Measurements from ENCODE around the gene ARHGAP4.
A peak's percentile ranks its signal among the peaks of the same experiment; 100 is the strongest.

The ARHGAP4 gene

DNA sequence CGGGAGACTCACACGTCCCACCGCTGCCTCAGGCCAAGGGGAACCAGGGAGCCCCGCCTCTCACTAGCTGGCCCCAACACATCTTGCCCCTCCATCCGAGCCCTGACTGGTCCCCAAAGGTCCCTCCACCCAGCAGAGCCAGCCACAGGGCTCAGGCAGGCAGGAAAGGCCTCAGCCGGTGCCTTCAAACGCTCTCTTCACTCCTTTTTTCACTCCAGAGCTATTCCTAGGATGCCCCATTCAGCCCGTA is 1.5 kb upstream of the ARHGAP4 start:
- DNase-seq (ENCODE audit: low spot score), result no peak

DNA sequence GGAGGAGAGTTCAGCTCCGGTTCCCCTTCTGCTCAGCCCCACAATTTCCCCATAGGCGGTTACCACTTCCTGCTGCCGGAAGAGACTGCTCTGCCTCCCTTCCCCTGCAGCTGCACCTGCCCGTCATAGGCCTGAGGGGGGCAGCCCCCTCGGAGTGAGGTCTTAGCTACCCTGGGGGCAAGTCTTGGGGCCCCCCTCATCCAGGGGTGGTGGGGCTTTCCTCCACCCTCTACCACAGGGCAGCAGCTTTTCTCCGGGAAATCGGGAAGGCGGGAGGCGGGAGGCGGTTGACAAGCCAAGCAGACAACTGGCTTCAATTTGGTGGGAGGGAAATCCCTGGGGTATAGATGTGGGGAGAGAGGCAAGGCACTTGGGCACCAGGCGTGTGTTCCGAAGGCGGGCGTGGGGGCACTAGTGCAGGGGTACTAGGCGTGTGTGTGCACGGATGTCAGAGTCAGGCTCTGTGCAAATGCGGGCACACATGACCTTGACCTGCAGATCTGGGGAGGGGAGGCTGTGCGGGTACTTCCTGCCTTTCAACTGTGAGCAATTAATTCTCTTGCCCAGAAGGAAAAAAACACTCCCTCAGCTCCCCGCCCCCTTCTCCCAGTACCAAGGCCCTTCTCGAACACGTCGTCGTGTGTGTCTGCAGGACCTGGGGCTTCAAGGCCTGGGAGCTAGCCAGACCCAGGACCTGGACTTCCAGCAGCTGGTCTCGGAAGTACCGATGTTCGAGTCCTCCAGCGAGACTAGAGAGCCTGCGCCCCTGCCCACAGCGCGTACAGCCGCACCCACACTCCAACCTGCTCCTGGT is 1.0 kb upstream of the ARHGAP4 start:
- DNase-seq (ENCODE audit: low spot score), result peak; percentile 36

DNA sequence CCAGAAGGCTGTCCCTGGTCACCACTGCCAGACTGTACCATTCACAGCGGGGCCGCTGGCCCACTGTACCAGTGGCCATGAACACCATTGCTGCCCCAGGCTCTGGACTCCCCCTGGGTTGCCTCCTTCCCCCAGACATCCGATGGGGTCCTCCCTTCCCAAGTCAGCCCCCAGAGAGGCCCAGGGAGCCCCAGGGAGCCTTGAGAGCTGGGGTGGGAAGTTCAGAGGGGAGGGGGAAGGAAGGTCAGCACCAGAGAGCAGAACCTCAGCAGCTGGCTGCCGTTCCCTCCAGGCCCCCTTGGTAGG is 441 bp upstream of the ARHGAP4 start:
- DNase-seq (ENCODE audit: low spot score), result no peak

DNA sequence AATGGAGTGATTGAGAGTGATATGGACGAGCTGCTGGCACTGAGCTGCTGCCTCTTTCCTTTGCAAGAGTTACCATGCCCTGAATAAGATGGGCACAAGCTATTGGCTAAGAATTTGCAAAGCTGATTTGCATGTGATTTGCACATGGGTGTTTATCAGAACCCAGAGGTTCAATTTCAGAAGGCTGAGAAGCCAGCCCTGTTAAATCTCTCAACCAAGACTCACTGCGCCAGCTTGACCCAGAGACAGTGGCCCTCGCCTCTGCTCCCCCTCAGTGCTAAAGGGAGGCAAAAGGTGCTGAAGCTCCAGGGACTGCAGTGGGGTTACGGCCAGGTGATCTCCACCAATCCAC is 701 bp downstream of the ARHGAP4 start:
- DNase-seq (ENCODE audit: low spot score), result no peak

DNA sequence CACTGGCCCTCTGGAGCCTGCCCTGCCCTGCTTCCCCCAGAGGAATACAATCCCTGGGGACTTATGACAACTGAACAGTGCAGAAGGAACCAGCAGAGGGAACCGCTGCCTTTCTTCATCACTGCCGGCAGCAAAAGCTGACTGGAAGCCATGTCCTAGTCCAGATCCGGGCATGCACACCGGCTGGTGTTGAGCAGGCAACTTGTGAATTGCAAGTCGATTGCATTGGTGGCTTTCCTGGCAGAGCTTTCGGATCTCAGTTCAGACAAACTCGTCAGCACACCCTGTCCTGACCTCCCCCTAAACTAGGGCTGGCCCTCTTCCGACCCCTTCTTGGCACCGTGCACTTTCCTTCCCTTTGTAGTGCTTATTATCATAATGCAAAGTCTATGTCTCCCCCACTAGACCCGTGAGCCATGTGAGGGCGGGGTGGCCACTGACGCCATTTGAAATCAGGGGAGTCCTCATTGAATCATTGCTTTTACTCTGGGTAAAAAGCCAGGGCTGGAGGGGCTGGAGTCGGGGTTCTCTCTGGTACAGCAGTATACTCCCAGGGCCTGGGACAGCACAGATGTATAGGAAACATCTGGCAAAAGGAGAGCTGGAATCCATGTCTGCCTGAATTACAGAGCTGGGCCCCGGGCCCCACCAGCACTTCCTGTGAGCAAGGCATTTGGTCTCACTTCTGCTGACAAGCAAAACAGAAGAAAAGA is 1.8 kb downstream of the ARHGAP4 start:
- peak; percentile 34 for DNase-seq (ENCODE audit: low spot score)

DNA sequence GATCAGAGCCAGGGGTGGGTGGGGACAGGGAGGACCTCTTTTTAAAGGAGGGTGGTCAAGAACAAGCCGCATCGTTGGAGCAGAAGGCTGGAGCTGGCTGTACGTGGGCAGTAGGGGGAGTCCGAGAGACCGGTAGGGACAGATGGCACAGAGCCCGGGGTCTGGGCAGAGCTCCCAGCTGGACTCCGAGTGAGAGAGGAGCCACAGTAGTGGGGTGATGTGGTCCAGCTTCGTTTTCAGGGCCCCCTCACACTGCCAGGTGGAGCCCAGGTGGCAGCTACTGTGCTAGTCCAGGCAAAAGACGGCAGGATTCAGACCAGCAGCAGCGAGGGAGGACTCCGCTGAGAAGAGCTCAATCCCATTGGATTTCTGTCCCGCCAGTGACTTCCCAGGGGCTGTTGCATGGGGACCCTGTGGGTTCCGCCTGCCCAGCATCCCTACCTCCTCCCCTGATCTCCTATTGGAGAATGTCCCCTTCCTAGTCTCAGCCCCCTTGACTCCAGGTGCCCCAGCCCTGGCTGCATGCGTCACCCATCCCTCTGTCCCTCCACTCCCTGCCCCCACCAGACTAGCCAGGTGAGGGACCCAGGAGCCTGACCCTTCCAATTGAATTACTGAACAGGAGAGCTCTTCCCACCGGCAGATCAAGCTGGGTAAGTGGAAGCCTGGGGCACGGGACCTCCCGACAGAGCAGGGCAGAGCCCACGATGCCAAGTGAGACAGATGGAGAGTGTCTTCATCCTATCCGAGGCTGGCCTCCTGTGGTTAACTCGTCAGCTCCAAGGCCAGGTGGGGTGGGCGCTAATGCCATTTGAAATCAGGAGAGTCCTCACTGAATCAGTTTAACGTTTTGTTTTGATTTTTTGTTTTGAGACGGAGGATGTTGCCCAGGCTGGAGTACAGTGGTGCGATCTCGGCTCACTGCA is 2.9 kb downstream of the ARHGAP4 start:
- DNase-seq (ENCODE audit: low spot score), result peak; percentile 75

DNA sequence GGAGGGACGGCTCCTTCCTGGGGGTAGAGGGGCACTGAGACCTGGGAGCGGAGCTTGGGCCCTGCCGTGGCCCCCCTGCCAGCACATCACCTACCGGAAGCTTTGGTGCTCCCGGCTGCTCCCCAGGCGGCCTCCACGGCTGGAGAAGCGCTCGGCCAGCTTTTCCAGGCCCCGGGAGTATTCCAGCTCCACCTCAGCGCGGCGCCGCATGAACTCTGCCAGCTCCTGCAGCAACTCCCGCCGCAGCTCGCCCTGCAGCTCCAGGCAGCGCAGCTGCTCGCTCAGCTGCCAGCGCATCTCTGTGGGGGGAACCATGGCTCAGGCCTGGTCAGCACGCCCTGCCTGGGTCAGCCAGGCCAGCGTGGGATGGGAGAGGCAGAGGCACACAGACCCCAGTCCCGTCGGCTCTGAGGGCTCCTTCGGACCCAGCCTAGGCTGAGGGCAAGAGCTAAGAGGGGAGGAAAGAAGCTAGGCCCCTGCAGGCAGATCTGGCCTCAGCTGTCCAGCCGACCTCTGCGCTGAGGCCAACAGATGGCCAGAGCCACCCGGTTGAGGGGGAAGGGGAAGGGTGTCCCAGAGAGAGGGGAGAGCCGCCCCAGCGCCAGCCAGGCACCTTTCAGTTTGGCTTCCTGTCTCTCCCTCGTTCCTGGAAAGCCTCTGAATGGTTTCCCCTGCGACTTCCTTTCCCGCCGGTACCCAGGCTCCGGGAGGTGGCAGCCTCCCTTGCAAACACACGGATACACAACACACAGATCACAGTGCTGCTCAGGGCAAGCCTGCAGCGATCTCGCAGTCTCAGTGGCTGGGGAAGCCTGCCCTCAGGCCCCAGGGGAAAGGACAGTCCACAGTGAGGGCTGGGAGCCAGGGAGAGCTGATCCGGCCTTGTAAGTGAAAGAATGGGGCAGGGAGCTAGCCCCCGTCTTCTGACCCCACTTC is 4.3 kb downstream of the ARHGAP4 start:
- no peak for DNase-seq (ENCODE audit: low spot score)

DNA sequence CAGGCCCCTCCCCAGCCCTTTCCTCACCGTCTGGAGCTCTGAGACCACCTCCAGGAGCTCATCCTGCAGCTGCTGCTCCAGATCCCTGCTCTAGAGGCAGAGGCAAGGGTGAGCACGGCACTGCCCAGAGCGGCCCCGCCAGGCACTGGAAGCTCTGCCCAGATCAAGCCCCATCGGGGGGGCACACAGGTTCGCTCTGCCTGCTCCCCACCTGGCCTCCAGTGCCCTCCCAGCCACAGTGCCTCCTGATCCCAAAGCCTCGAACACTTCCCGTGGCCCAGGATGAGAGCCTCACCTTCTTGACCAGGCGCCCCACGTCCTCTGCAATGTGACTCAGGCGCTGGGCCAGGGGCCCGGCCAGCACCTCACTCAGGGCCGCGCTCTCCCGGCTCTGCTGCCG is 5.0 kb downstream of the ARHGAP4 start:
- DNase-seq (ENCODE audit: low spot score), result no peak

DNA sequence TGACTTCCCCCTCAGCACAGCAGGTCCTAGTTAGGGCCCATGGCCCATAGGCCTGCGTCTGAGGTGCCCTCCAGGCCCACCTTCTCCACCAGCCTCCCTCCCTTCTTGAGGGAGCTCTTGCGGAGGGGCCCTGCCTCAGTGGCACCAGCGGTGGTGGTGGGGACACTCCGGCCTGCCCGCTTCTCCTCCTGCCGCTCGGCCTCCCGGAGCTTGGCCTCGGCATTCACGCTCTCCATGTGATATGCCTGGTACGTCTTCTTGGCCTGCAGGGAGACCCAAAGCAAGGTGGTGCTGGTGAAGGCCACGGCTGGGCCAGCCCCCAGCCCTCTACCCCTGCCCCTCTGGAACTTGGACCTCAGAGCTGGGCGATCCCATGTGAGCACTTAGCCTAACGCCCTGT is 5.5 kb downstream of the ARHGAP4 start:
- no peak for DNase-seq (ENCODE audit: low spot score)

DNA sequence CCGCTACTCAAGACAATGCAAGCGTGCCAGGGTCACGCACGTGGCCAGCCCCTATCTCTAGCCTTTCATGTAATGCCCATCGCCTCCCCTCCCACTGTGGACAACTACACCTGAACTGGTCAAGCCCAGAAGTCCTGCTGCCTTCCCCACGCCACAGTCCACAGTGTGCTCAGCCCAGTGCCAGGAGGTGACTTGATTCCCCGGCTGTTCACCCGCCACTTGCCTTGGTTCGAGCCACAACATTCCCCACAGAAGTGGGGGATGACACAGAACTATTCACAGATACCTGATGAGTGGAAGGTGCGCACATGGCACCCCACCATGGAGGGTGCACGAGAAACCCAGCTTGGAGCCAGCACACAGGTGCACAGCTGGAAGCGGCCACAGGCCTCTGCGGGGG is 6.8 kb downstream of the ARHGAP4 start:
- DNase-seq (ENCODE audit: low spot score), result no peak

DNA sequence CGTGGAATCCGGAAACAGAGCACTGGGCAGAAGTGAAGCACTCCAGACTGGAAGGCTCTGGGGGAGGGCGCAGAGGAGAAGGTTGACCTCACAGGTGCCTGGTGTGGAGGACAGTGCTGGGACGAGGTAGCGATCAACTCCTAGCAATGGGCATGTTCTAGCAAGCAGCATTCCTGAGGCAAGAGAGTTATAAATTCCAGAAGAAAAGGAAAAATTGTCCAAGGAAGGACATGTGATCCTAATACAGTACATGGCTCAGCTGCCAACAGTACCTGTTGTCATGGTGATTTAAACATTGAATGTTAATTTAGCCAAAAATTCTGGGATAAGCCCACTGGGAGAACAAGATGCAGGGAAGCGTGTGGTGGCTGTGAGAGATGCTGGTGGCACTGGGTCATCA is 8.2 kb downstream of the ARHGAP4 start:
- no peak for DNase-seq (ENCODE audit: low spot score)

DNA sequence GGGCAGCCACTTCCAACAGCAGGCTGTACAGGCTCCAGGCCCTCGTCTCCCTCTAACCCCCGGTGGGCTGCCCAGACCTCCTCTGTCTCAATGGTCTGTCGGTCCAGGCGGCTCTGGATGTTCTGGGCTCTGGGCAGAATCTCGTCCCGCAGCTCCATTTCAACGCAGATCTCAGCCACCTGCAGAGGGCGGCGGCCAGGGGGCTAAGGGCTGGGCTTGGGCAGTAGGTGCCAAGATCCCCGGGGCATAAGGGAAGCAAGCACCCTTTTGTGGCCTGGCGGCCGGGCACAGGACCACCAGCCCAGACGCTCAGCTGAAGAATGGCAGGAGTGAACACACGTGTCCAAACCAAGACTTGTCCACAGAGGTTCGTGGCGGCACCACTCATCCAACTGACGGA is 12.4 kb downstream of the ARHGAP4 start:
- DNase-seq (ENCODE audit: low spot score), result no peak

DNA sequence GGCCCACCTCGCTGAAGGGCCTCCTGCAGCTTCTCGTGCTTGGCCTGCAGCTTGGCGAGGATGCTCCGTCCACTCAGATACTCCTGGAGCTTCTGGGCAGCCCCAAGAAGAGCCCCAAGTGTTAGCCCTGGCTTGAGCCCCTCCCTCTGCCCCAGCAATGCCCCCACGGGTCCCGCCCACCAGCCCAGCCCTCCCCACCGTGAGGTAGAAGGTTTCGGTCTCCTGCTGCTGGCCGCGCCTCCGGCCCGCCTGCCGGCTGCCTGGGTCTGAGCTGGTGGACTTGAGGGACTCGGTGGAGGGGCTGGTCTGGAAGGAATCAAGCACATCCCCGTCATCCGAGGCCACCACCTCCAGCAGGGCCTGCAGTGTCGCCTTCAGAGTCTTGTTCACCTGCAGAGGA is 12.9 kb downstream of the ARHGAP4 start:
- DNase-seq (ENCODE audit: low spot score), result no peak

DNA sequence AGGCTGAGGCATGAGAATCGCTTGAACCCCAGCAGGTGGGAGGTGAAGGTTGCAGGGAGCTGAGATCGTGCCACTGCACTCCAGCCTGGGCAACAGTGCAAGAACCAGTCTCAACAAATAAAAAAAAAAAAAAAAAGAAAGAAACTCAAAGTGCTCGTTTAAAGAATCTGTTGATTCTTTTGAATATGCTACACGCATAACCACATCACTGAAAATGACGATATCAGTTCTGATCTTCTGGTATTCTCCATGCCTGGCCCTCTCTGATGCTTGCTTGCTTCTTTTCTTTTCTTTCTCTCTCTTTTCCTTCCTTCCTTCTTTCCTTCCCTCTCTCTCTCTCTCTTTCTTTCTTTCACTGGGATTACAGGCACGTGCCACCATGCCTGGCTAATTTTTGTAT is 14.3 kb downstream of the ARHGAP4 start:
- DNase-seq (ENCODE audit: low spot score), result no peak

DNA sequence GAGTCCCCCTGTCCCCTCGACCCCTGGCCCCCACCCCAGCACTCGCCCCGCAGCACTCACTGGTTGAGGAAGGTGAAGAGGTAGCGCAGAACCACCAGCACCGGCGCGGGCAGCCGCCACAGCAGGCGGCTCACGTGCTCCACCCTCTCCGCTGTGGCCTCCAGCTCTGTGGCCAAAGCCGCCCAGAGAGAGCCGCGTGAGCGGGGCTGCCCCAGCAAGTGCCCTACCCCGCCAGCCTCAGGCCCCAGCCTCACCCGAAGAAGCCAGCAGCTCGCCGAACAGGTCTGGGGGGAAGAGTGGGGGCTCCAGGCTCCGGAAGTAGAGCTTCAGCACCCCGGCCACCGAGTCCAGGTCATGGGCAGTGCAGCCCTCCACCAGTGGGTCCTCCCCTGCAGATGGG is 15.6 kb downstream of the ARHGAP4 start:
- no peak for DNase-seq (ENCODE audit: low spot score)

DNA sequence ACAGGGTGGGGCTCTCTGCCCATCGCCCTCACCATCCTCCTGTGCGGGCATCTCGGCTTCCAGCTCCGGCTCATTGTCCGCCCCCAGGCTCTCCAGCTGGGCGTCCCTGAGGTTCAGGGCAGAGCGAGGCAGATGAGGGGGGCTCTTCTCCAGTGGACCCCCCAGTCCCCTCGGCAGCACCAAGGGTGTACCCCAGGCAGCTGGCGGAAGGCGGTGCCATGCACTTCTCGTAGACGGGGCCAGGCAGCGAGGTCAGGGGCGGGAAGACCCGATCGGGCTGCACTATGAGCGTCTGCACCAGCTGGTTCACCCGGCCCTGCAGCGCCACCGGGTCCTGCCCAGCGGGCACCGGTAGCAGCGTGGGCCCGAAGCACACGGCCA is 16.1 kb downstream of the ARHGAP4 start:
- no peak for DNase-seq (ENCODE audit: low spot score)

DNA sequence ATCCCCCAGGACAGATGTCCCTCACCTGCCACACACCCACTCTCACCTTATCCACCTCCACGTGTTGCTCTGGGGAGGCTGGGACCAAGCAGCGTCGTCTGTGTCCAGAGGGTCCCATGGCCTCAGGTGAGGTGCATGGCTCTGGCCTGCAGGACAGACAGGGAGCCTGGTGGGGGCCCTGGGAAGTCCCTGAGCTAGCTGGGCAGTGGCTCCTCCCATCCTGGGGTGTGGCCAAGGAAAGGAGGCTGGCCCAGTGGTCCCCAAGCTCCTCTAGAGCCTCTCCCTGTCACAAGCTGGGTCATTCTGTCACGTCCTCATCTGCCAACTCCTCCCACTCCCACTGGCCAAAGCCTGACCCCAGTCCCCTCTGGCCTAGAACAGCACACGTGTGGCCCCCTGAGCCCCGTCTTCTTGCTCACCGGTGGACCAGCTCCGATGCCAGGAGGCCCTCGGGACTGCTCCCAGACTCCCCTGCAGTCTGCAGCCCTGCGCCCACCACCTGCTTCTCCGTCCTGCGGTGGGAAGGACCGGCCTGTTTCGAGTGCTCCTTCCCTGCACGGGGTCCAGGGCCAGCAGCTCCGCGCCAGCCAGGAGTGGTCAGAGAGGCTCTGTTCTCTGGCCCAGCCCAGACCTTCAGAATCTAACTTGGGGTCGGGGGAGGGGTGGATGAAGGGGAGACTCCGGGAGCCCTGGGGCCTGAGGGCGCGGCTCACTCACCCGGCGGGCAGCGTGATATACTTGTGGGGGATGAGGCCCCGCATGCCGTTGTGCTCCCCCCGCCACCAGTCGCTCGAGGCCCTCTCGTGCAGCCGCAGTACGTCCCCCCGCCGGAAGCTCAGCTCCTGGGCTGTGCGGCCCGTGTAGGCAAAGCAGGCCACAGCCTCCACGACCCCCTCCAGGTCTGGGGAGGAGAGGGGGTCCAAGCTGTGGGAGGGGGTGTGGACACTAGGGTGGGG is 16.8 kb downstream of the ARHGAP4 start:
- no peak for DNase-seq (ENCODE audit: low spot score)

DNA sequence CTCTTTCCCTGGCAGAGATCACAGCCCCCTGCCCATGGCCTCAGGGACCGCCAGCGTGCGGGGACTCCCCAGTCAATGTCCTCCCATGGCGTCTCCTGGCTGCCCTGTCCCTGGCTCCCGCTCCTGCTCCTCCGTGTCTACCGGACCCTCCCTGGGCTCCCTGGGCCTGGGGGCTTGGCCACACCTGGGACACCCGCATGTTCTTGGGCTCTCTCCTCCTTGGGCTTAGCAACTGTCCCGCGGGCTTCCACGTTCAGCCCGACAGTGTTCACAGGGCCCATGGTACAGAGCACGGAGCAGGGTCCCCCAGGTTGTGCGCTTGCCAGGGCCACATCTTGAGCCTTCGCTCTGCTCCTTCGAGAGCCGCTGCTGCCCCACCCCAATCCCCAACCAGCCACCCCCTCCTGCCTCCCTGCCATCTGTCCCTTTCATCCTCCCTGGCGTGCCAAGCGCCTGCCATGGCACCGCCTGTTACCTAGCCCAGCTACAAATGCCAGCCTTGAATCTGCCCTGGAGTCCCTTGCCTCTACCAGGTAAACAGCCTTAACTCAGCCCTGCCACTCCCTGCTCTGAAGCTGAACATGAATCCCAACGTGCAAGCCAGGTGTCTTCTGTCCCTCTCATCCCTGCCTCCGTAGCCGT is 17.7 kb downstream of the ARHGAP4 start:
- DNase-seq (ENCODE audit: low spot score), result no peak

DNA sequence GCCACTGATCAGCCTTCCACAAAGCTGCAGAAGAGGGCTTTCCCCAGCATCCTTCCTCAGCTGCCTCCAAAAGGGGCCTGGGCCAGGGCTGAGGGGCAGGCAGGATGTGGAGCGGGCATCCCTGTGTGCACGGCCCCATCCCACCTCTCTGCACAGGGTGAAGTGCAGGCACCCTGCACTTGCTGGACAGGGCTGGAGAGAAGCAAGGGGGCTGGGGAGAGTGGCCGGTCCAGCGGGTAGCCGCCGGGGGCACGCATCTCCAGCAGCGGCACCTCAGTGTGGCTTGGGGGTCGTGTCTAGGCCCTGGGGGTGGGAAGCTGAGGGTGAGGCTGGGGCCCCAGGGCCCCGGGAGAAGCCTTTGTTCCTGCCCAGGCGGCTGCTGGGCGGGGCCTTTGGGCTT is 18.6 kb downstream of the ARHGAP4 start:
- DNase-seq (ENCODE audit: low spot score), result no peak

DNA sequence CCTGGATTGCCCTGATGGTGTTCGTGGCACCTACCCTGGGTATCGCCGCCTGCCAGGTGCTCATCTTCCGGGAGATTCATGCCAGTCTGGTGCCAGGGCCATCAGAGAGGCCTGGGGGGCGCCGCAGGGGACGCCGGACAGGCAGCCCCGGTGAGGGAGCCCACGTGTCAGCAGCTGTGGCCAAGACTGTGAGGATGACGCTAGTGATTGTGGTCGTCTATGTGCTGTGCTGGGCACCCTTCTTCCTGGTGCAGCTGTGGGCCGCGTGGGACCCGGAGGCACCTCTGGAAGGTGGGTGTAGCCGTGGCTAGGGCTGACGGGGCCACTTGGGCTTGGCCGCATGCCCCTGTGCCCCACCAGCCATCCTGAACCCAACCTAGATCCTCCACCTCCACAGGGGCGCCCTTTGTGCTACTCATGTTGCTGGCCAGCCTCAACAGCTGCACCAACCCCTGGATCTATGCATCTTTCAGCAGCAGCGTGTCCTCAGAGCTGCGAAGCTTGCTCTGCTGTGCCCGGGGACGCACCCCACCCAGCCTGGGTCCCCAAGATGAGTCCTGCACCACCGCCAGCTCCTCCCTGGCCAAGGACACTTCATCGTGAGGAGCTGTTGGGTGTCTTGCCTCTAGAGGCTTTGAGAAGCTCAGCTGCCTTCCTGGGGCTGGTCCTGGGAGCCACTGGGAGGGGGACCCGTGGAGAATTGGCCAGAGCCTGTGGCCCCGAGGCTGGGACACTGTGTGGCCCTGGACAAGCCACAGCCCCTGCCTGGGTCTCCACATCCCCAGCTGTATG is 19.7 kb downstream of the ARHGAP4 start:
- no peak for DNase-seq (ENCODE audit: low spot score)
